Glomerular visceral epithelial cell (primary cell): ENCODE results near the gene MSN.

ENCODE experiments used
- DNase-seq: peaks from one replicate; pipeline ENCODE4 v3.0.0-alpha.2; 2016; ENCODE audit errors: extremely low spot score

MSN gene

DNA sequence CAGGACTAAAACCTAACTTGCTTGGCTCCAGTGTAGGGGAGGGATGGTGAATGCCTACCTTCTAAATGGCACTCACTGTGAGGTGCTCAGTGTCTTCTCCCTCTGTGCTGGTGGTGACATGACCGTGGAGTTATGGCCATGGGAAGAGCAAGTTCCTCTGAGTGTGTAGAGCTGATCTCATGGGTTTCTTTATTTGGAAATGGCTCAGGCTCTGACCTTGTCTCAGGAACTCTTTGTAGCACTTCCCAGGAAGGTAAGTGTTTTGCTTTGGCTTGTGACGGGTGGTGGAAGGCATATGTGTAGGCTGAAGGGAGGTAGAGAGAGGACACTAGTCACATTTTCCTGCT lies 6.4 kb downstream of the MSN start:
- DNase-seq, result no peak

GRCh38 chrX:65674204-65674893 lies 6.9 kb downstream of the MSN start:
- no peak for DNase-seq

DNA sequence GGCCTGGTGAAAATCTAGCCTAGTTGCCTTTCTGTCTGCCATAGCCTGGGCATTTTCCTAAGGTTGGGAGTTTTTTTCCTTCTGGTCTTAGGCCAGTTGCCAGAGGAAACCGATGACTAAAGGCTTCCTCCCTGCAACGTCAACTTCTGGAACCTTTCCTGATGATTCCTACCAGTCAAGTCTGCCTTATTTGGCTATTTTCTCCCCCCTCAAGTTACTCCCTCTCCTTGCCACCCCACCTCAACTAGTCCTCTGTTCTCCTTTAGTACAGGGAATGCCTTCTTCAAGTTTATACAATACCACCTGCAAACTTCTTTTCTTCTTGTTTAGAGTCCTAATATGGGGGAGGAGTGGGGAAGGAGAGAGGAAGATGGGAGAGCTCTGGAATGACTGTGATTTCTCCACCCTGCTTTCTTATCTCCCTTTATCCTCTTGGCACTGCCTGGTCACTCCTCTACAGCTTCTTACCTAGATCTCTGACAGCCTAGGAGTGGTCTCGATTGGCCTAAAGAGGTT lies 10.6 kb downstream of the MSN start:
- peak; percentile 73 for DNase-seq

DNA sequence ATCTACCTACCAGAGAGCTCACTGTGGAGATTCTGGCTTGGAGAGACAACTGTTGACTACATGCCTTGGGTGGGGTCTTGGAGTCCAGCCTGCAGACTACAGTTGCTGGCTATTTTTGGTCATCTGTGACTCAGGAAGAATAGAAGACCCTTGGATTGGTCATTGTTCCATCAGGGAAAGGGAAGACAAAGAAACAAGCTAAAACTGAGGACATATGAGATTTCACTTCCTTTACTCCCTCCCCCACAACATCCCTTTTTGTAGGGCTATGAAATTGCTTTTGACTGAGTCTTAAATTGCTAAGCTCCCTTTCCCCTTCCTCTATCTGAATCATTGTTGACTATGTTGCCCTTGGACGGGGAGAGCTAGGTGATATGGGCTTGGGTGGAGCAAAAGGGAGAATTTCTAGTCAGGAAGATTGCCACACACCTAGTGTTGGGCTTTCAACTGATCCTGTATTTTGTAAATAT lies 11.7 kb downstream of the MSN start:
- no peak for DNase-seq

DNA sequence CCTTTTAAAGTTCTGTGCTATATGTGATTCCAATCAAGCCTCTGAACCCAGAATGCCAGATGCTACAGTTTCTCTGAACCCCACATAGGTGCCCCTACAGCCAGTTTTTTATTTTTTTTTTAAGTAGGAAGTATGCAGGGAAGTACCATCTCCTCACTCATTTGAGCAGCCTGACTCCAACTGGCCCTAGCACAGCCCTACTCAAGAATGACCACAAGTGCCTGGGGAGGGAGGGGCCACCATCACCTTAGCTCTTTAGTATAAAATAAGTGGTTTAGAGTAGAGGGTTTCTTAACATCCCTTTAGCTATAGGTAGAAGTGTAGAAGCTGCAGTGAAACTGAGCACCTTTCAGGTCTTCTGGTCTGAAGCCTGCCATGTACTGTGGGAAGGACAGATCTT lies 14.4 kb downstream of the MSN start:
- no peak for DNase-seq

DNA sequence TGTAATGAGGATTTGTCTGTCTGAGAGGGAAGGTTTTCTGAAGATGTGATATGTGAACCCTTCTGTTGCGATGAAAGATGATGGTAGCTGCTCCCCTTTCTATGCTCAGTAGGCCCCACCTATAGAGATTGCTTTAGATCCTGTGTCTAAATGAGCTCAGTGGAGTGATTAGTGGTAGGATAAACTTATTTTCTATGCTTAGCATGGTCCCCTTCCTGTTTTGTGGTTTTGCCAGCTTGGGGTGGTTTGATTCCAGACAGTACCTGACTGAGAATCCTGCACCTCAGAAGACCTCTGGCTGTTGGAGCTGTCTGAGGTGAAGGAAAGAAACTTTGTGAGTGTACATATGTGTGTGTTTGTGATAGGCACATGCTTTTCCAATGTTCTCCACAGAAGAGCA lies 17.7 kb downstream of the MSN start:
- no peak for DNase-seq

GRCh38 chrX:65686236-65686635 lies 18.8 kb downstream of the MSN start:
- no peak for DNase-seq

DNA sequence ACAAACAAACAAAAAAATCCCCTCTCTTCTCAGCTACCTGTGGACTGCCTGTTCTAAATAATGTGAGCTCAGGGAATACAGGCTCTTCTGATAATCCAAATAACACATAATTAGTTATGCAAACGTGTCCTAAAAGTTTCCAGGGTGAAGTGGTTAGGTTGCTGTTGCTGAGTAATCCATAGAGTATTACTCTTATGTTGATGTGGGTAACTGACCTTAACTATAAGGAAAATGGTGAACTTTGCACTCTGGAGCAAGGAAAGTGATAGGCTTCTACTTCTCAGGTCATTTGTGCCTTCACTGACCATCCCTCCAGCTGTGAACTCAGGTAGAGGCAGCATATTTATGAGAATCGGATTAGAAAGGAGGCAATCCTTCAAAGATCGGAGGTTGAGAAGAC lies 19.9 kb downstream of the MSN start:
- DNase-seq, result no peak

- DNase-seq, result peak; percentile 73
These were observed 21.0 kb downstream of the MSN start for GRCh38 chrX:65688403-65688871.

DNA sequence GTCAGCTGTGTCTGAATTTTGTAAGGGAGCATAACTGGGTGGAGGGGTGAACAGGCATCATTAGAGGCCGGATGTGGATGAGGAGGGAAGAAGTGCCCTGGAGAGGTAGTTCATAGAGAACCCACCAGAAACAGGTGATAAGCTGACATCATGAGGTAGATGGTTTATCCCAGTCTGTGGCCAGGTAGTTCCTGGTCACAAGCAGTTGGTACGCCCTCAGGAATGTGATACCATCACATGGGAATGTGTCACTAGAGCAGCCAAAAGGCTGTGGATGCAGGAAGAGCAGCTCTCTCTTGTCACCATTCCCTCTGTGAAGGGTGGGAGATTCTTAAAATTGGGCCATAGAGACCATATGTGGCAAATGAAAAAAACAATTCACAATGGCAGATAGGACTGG lies 21.9 kb downstream of the MSN start:
- DNase-seq, result no peak

DNA sequence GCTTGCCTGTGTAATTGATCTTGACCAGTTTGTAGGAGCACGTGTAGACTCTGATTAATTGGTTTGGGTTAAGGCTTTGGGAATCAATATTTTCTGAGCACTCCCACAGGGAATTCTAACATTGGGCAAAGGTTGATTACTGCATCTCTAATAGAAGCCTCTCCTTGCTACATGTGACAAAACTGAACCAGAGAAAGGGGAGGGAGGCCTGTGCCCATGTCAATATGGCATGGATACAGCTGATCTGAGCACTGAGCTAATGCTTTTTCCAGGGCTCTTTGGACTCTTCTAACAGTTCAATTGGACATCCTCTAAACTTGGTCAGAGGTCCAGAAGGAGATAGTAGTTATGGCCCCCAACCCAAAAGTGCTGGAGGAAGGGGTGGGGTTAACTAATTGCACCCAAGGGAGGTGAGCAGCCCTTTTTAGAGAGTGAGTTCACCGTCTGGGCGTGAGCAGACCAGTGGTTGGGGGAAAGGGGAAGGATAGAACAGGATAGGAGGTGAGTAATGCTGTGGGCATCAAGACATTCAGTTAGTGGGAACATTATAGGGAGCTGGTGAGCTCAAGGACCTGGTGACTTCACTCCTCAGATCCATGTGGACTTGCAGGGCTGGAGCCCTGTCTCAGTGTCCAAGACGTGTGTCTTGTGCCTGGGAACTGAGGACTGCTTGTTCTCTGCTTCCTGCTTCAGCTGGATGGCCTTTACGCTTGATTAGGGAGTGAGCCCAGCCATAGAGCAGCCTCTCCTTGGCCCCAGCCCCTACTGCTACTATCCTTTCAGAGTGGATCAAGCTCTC lies 22.8 kb downstream of the MSN start:
- DNase-seq, result peak; percentile 88

DNA sequence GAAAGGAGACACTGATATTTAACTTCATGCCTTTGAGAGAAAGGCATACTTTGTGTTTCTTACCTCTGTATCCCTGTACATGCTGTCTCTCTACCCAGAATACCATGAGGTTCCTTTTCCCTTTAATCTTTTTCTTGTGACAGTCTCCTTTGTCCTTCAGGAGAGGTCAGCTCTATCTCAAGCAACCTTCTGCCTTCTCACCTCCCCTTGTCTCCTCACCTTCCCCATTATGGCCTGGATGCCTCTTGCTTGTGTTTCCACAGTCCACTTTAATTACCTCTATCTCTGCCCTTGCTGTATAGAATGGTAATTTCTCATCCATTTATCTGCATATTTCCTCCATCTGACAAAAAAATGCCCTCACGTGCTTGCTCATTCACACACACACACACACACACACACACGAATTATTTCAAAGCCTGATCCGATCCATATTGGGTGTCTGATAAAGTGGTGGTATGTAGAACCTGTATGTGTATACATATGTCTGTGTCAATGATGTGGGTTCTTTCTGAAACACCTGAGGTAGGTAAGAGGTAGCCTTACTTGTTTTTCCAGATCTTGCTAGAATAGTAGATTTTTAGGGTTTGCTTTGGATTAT lies 28.5 kb downstream of the MSN start:
- no peak for DNase-seq

GRCh38 chrX:65696613-65697012 lies 29.2 kb downstream of the MSN start:
- no peak for DNase-seq

DNA sequence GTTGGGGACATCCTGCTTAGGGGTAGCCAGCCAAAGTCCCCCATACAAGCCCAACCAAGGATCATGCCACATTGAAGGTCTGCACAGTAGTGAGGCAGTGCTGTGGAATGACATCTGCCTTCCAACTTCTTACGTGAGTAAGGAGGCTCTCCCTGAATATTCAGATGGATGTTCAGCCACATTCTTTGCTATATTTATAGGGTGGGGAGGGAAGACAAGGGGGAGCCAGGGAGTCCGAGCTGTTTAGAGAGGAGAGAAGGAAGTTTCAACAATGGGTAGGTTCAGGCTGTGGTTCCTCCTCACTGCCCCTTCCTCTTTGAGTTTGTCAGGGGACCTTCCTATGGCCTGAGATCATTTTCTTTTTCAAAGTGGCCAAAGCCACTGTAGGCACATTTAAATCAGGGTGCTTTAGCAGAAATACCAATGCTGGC lies 29.8 kb downstream of the MSN start:
- peak; percentile 46 for DNase-seq

GRCh38 chrX:65697915-65698796 lies 30.7 kb downstream of the MSN start:
- peak; percentile 77 for DNase-seq

GRCh38 chrX:65702956-65703355 lies 35.5 kb downstream of the MSN start:
- no peak for DNase-seq

- DNase-seq, result no peak
These were observed 38.0 kb downstream of the MSN start for GRCh38 chrX:65705439-65705838.

GRCh38 chrX:65706041-65706828 lies 38.8 kb downstream of the MSN start:
- peak; percentile 95 for DNase-seq

- no peak for DNase-seq
These were observed 39.7 kb downstream of the MSN start for GRCh38 chrX:65707151-65707550.

- DNase-seq, result no peak
These were observed 44.8 kb downstream of the MSN start for GRCh38 chrX:65712005-65712806.
